HepG2 (cell line): ENCODE results near the gene MAP3K4. TPM values are rescaled to one million over a fixed set of nuclear protein-coding genes. Genes with fewer than 3 reads are reported as not detected.

ENCODE experiments used
- ATAC-seq: fragments of 200-7000 bp; cut with Tn5 transposase; 3 replicates; pipeline ENCODE4 v1.9.1; 2020; ENCODE audit warnings: mild to moderate bottlenecking, moderate library complexity
- BruUV-seq: library from RNA; stranded (reverse); fragments of 400-500 nt; replicated peaks from 2 replicates; lab custom pipeline; 2021; lab: Mats Ljungman, UMichigan
- CTCF ChIA-PET: fragments of 300-600 bp; formaldehyde crosslinking; extraction: SDS; loops from one replicate; lab custom pipeline; 2021; ENCODE audit warnings: low total read pairs, inconsistent platforms, low intra/inter-chr PET ratio; lab: Yijun Ruan, JAX
- POLR2A ChIA-PET: fragments of 350-600 bp; sonication (Branson Sonifier 250); formaldehyde crosslinking; loops from one replicate; lab custom pipeline; 2020; ENCODE audit warnings: antibody characterized with exemption, inconsistent platforms; lab: Yijun Ruan, JAX
- DNase-seq: peaks from one replicate; pipeline ENCODE4 v3.0.0-alpha.2; 2015; ENCODE audit warnings: low spot score
- FAIRE-seq: peaks from 3 replicates; lab custom pipeline; 2011; peaks lifted over from hg19 to GRCh38; lab: Jason Lieb, UNC
- H2AFZ ChIP-seq: one replicate; pipeline ENCODE4 v1.6.1; 2011; ENCODE audit warnings: low read length, inconsistent platforms
- H3K27ac ChIP-seq: fragments of 300-600 bp; 3 replicates; pipeline ENCODE4 v1.8.0; 2011; ENCODE audit warnings: mixed run types, mild to moderate bottlenecking, mixed read lengths, low read length, inconsistent platforms; ENCODE audit not compliant: insufficient read depth; ENCODE audit errors: extremely low read length
- H3K27me3 ChIP-seq, 2 experiments: fragments of 200-600 bp in 1 of 2; 2 replicates in 1 of 2; 3 replicates in 1 of 2; pipeline versions ENCODE4 v1.6.0 to v1.8.0; 2011; ENCODE audit warnings: low read length in 2 of 2, mild to moderate bottlenecking in 2 of 2, moderate library complexity in 2 of 2, inconsistent platforms in 1 of 2; ENCODE audit not compliant: insufficient read depth in 2 of 2, control insufficient read depth in 1 of 2
- H3K36me3 ChIP-seq, 2 experiments: fragments of 200-600 bp in 1 of 2; replicated peaks in 1 of 2; 2 replicates in 1 of 2; 3 replicates in 1 of 2; pipeline versions ENCODE4 v1.5.1 to v1.8.0; 2011; ENCODE audit warnings: low read length in 2 of 2, inconsistent platforms in 1 of 2; ENCODE audit not compliant: insufficient read depth in 2 of 2, control insufficient read depth in 1 of 2
- H3K4me1 ChIP-seq: 2 replicates; pipeline ENCODE4 v1.5.1; 2012; ENCODE audit warnings: low read length, inconsistent platforms; ENCODE audit not compliant: insufficient read depth
- H3K4me2 ChIP-seq: 2 replicates; pipeline ENCODE4 v1.6.0; 2011; ENCODE audit warnings: low read depth, low read length, inconsistent platforms
- H3K4me3 ChIP-seq, 3 experiments: fragments of 200-600 bp in 1 of 3; sonication (generic), shearing (Covaris generic) in 1 of 3; replicated peaks in 1 of 3; 2 replicates each; pipeline ENCODE4 v1.5.1; 2011 to 2016; ENCODE audit warnings: low read length in 3 of 3, inconsistent platforms in 2 of 3, low read depth in 2 of 3, mild to moderate bottlenecking in 2 of 3, control low read depth in 1 of 3, mixed read lengths in 1 of 3; ENCODE audit not compliant: insufficient read depth in 1 of 3
- H3K79me2 ChIP-seq: one replicate; pipeline ENCODE4 v1.6.1; 2011; ENCODE audit warnings: low read length, inconsistent platforms; ENCODE audit not compliant: insufficient read depth
- H3K9ac ChIP-seq: 2 replicates; pipeline ENCODE4 v1.6.0; 2011; ENCODE audit warnings: mild to moderate bottlenecking, low read depth, low read length, inconsistent platforms; ENCODE audit not compliant: insufficient read depth
- H3K9me3 ChIP-seq: 2 replicates; pipeline ENCODE4 v1.5.1; 2012; ENCODE audit warnings: mild to moderate bottlenecking, low read length
- H4K20me1 ChIP-seq: 2 replicates; pipeline ENCODE4 v1.6.0; 2011; ENCODE audit warnings: inconsistent platforms, mild to moderate bottlenecking, low read length, moderate library complexity; ENCODE audit not compliant: insufficient read depth
- AHDC1 ChIP-seq: sonication (generic); formaldehyde crosslinking; IDR thresholded peaks from 2 replicates; pipeline ENCODE4 v1.5.1; 2020; ENCODE audit warnings: mild to moderate bottlenecking, missing genetic modification reagents, borderline replicate concordance
- CREBL2 ChIP-seq: sonication (generic); formaldehyde crosslinking; IDR thresholded peaks from 2 replicates; pipeline ENCODE4 v1.8.1; 2023; ENCODE audit warnings: missing genetic modification reagents, mild to moderate bottlenecking, borderline replicate concordance
- EZH2 ChIP-seq: conservative IDR thresholded peaks from 2 replicates; pipeline ENCODE4 v1.6.1; 2012; ENCODE audit warnings: mild to moderate bottlenecking, low read depth, low read length, moderate library complexity
- JARID2 ChIP-seq: sonication (generic); formaldehyde crosslinking; IDR thresholded peaks from 2 replicates; pipeline ENCODE4 v1.8.1; 2023; ENCODE audit warnings: missing genetic modification reagents, inconsistent platforms; ENCODE audit not compliant: insufficient replicate concordance
- RBM22 ChIP-seq: fragments of 200-400 bp; formaldehyde crosslinking; optimal IDR thresholded peaks from 2 replicates; pipeline ENCODE3; 2017; ENCODE audit warnings: mild to moderate bottlenecking, low read length, moderate library complexity
- ZNF232 ChIP-seq: sonication (generic); formaldehyde crosslinking; IDR thresholded peaks from 2 replicates; pipeline ENCODE4 v1.4.0; 2020; ENCODE audit warnings: missing genetic modification reagents, borderline replicate concordance
- ZNF335 ChIP-seq: sonication (generic); formaldehyde crosslinking; IDR thresholded peaks from 2 replicates; pipeline ENCODE4 v1.4.0; 2020; ENCODE audit warnings: missing genetic modification reagents
- ZNF615 ChIP-seq: sonication (generic); formaldehyde crosslinking; IDR thresholded peaks from 2 replicates; pipeline ENCODE4 v1.5.0; 2020; ENCODE audit warnings: mild to moderate bottlenecking, missing genetic modification reagents, borderline replicate concordance
- ZNF672 ChIP-seq: sonication (generic); formaldehyde crosslinking; IDR thresholded peaks from 2 replicates; pipeline ENCODE4 v1.8.1; 2022; ENCODE audit warnings: missing genetic modification reagents
- ZNF879 ChIP-seq: sonication (generic); formaldehyde crosslinking; IDR thresholded peaks from 2 replicates; pipeline ENCODE4 v1.8.1; 2023; ENCODE audit warnings: missing genetic modification reagents
- WGBS: methylation state at CpG from one replicate; pipeline ENCODE4 v1.1.6; 2017; ENCODE audit warnings: low lambda C conversion rate; 5-methylcytosine and 5-hydroxymethylcytosine counted together
- in situ Hi-C: cut with HindIII; loops from 2 replicates; pipeline ENCODE4 v1.10.0; 2017; ENCODE audit warnings: low pct_unique_long_range_greater_than_20kb; ENCODE audit not compliant: extremely low pct_ligation_motif_present
- intact Hi-C: fragments of 100-400 bp; cut with micrococcal nuclease; formaldehyde crosslinking; loops from one replicate; pipeline ENCODE4 v1.10.0; 2022; ENCODE audit not compliant: unreplicated experiment
- polyA plus RNA-seq, 8 experiments: library from polyadenylated mRNA; depleted of rRNA in 3 of 8; stranded (reverse) in 7 of 8; unstranded in 1 of 8; fragments of >200 nt; fragmentation: Illumina TruSeq in 4 of 8; extraction: Trizol in 4 of 8; gene quantifications; 2 replicates each; pipeline versions ENCODE4 v1.2.1 to v1.2.3, GENCODE V29; 2011 to 2016; ENCODE audit warnings: low read depth in 4 of 8, missing spikeins in 1 of 8, mixed read lengths in 1 of 8; ENCODE audit not compliant: insufficient read depth in 1 of 8
- total RNA-seq, 5 experiments: library from RNA; depleted of rRNA; stranded (reverse); fragments of >200 nt; fragmentation: Illumina TruSeq; extraction: Trizol; gene quantifications; 2 replicates each; pipeline ENCODE4 v1.2.3, GENCODE V29; 2016; ENCODE audit warnings: low read depth in 1 of 5
- TF ChIP-seq, protein P1 (sequence below): IDR thresholded peaks from 2 replicates; pipeline ENCODE4 v1.6.1; 2016
- TF ChIP-seq, protein P2 (sequence below): sonication (generic); formaldehyde crosslinking; IDR thresholded peaks from 2 replicates; pipeline ENCODE4 v1.5.0; 2020; ENCODE audit warnings: mild to moderate bottlenecking, missing genetic modification reagents, borderline replicate concordance

The MAP3K4 gene
- total and polyA plus RNA-seq, 2 of the 13 experiments (the other 11 are each of a cell fraction or from before 2014, with no cell fraction given): 12.9 to 33.6 TPM

DNA sequence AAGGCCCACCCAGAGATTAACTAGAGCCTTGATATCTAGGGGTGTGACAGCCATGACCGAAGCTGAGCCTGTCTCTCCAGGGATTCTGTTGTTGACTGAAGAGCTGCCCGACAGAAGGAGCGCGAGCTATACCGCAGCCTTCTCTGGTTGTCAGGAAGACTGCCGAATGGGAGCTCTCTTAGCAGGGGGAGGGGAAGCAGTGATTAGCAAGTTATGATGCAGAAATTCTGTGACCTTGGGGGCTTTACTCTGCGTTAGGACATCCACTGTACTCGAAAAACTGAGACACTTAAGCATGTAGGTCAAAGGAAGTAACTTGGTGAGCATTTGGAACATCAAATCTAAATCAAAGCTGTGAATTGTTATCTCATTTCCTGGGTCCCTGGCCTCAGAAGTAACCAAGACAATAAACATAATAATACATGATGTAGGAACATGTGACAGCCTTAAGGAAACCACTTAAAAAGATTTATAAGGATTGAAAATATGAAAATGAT lies 84.7 kb downstream of the MAP3K4 start:
- Histone ChIP-seq H3K36me3 (peaks cover 14 to 66% of the 10 kb centered on the region in 2 experiments), H3K27ac (no peak overlapping the region), H2AFZ (no peak overlapping the region), H3K9ac (no peak overlapping the region), H3K27me3 (no peaks in the 10 kb centered on the region), H4K20me1 (no peaks in the 10 kb centered on the region), H3K4me1 (no peaks in the 10 kb centered on the region), H3K4me3 (no peak overlapping the region), H3K9me3 (no peaks in the 10 kb centered on the region), H3K79me2 (no peaks in the 10 kb centered on the region), H3K4me2 (no peak overlapping the region)
- DNase-seq (no peak), FAIRE-seq (no peak), ATAC-seq (no peak)
- ChIA-PET POLR2A (no interaction called here), CTCF (no interaction called here)
- in situ Hi-C loops: no loop called here
- 99% methylated on average over 8 of the region's 8 CpGs for WGBS
- no TSS peak for BruUV-seq
- intact Hi-C loops: no loop called here
- TF ChIP-seq JARID2 (CRISPR knock-in tag) (no peak), CREBL2 (CRISPR knock-in tag) (no peak), RBM22 (no peak), EZH2 (no peak), ZNF615 (no peak), ZNF672 (no peak), ZNF879 (CRISPR knock-in tag) (no peak), AHDC1 (no peak), ZNF232 (CRISPR knock-in tag) (no peak), ZNF335 (no peak)
- TF ChIP-seq, protein P1, sequence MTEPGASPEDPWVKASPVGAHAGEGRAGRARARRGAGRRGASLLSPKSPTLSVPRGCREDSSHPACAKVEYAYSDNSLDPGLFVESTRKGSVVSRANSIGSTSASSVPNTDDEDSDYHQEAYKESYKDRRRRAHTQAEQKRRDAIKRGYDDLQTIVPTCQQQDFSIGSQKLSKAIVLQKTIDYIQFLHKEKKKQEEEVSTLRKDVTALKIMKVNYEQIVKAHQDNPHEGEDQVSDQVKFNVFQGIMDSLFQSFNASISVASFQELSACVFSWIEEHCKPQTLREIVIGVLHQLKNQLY (CRISPR knock-in tag): no peak
- TF ChIP-seq, protein P2, sequence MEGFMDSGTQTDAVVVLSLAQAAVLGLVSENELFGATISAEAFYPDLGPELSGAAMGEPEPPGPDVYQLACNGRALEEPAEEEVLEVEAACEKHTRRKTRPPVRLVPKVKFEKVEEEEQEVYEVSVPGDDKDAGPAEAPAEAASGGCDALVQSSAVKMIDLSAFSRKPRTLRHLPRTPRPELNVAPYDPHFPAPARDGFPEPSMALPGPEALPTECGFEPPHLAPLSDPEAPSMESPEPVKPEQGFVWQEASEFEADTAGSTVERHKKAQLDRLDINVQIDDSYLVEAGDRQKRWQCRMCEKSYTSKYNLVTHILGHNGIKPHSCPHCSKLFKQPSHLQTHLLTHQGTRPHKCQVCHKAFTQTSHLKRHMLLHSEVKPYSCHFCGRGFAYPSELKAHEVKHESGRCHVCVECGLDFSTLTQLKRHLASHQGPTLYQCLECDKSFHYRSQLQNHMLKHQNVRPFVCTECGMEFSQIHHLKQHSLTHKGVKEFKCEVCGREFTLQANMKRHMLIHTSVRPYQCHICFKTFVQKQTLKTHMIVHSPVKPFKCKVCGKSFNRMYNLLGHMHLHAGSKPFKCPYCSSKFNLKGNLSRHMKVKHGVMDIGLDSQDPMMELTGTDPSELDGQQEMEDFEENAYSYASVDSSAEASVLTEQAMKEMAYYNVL (CRISPR knock-in tag): no peak
